OCI-LY1 (cell line): Measurements from ENCODE around the gene ZNF195.
"Not testable (repeated sequence)": the region's sequence is repeated elsewhere in the genome, so short reads cannot be mapped to it uniquely, and the experiment has no call there.

ENCODE experiments used
- H2AFZ ChIP-seq: fragments of 200-600 bp; sonication (generic), shearing (Covaris generic); 2 replicates; pipeline ENCODE4 v1.6.0; 2014; ENCODE audit warnings: antibody characterized with exemption, mild to moderate bottlenecking, low read length
- H3F3A ChIP-seq: fragments of 200-600 bp; sonication (generic), shearing (Covaris generic); 2 replicates; pipeline ENCODE4 v1.6.0; 2014; ENCODE audit warnings: mild to moderate bottlenecking, antibody characterized with exemption, low read length, moderate library complexity; ENCODE audit not compliant: insufficient read depth
- H3K27ac ChIP-seq: fragments of 200-600 bp; sonication (generic); 2 replicates; pipeline ENCODE4 v1.5.1; 2014; ENCODE audit warnings: low read length, mixed run types, mild to moderate bottlenecking, low read depth; ENCODE audit not compliant: poor library complexity, severe bottlenecking
- H3K27me3 ChIP-seq: fragments of 200-600 bp; sonication (generic); 2 replicates; pipeline ENCODE4 v1.6.0; 2014; ENCODE audit warnings: antibody characterized with exemption, mild to moderate bottlenecking, low read length, moderate library complexity; ENCODE audit not compliant: insufficient read depth
- H3K36me3 ChIP-seq: fragments of 200-600 bp; sonication (generic); 2 replicates; pipeline ENCODE4 v1.6.1; 2014; ENCODE audit warnings: mild to moderate bottlenecking, antibody characterized with exemption, low read length, moderate library complexity, mixed read lengths; ENCODE audit not compliant: insufficient read depth
- H3K4me1 ChIP-seq: fragments of 200-600 bp; sonication (generic); 2 replicates; pipeline ENCODE4 v1.5.1; 2014; ENCODE audit warnings: mild to moderate bottlenecking, low read length, moderate library complexity; ENCODE audit not compliant: insufficient read depth, severe bottlenecking
- H3K4me2 ChIP-seq: fragments of 200-600 bp; sonication (generic), shearing (Covaris generic); 2 replicates; pipeline ENCODE4 v1.6.1; 2014; ENCODE audit warnings: low read length
- H3K4me3 ChIP-seq: fragments of 200-600 bp; sonication (generic); 2 replicates; pipeline ENCODE4 v1.5.1; 2014; ENCODE audit warnings: low read length, low read depth, mild to moderate bottlenecking, mixed read lengths; ENCODE audit not compliant: poor library complexity, severe bottlenecking
- H3K79me2 ChIP-seq: fragments of 200-600 bp; shearing (Covaris generic); 2 replicates; pipeline ENCODE4 v1.6.1; 2016; ENCODE audit warnings: mixed run types, low read length, mixed read lengths; ENCODE audit not compliant: insufficient read depth
- H3K9ac ChIP-seq: fragments of 200-600 bp; sonication (generic), shearing (Covaris generic); 2 replicates; pipeline ENCODE4 v1.6.1; 2014; ENCODE audit warnings: mild to moderate bottlenecking, low read length, mixed read lengths
- H3K9me2 ChIP-seq: fragments of 200-600 bp; sonication (generic), shearing (Covaris generic); 2 replicates; pipeline ENCODE4 v1.6.1; 2014; ENCODE audit warnings: low read depth, mild to moderate bottlenecking, low read length, mixed read lengths
- H3K9me3 ChIP-seq: fragments of 200-600 bp; shearing (Covaris generic); 2 replicates; pipeline ENCODE4 v1.6.1; 2014; ENCODE audit warnings: low read length, mixed read lengths
- H4K20me1 ChIP-seq: fragments of 200-600 bp; sonication (generic), shearing (Covaris generic); 2 replicates; pipeline ENCODE4 v1.6.0; 2016; ENCODE audit warnings: mild to moderate bottlenecking, low read length; ENCODE audit not compliant: insufficient read depth

The ZNF195 gene

GRCh38 chr11:3324724-3325123 lies 54.2 kb downstream of the ZNF195 start:
- H3K4me1 ChIP-seq, H4K20me1 ChIP-seq, H3K27me3 ChIP-seq, H3K27ac ChIP-seq, H3K9me3 ChIP-seq, H3K79me2 ChIP-seq, H3K4me2 ChIP-seq, H3K9ac ChIP-seq, H3K9me2 ChIP-seq, H3K36me3 ChIP-seq, H2AFZ ChIP-seq, H3F3A ChIP-seq, H3K4me3 ChIP-seq: not testable (repeated sequence)
